NCI-H2196 (cell line): Measurements from ENCODE around the gene TERC.

ENCODE experiments used
- DNase-seq: peaks from one replicate; lab custom pipeline; 2025; ENCODE audit not compliant: unreplicated experiment; lab: John Stamatoyannopoulos, UW

TERC gene

GRCh38 chr3:169764882-169765612 lies at the start of gene TERC:
TERC (minus strand) TSS chr3:169765060.
- DNase-seq: peak; percentile 94

DNA sequence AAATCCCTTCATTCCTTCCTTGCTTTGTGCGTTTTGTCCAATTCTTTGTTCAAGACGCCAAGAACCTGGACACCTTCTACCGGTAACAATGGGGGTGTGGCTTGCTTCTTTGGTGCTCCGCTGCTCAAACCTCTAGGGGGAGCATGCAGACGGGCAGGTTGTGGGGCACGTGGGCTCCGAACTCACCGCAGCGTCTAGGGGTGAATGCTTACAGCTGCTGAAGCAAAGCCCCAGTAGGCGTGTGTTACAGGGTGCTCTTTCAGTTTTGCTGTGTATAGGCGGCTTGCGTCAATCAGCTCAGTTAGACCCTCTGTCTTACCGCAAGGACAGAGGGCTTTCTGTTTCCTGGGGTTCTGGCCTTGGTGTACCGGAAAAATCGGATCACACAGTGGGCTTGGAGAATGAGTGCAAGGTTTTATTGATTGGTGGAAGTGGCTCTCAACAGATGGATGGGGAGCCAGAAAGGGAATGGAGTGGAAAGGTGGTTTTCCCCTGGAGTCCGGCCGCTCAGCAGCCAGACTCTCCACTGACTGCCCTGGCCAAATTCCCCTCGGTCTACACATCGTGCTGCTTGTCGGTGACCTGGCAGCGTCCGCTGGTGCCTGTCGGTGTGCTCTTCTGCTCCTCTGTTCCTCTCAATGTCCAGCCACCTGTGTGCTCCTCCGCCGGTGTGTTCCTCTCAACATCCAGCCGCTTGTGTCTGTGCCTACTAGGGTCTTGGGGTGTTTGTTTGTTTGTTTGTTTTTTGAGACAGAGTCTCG lies 49.1 kb upstream of the TERC start:
- peak; percentile 90 for DNase-seq

DNA sequence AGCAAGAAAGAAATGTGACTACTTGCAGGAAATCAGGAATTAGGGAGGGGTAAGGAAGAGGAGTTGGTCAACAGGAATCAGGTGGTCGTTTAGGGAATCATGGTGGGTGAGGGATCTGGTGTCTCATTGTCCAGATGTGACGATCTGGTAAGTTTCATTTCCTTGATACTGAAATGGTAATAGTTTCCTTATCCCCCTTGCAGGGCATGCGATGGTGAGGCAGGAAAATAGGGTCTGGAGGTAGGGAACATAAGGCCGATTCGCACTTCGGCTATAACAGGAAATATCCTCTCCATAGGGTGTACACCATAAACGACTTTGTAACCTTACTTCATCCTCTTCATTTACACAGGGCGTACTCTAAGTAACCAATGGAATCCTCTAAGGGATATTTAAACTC lies 48.4 kb upstream of the TERC start:
- DNase-seq: no peak

DNA sequence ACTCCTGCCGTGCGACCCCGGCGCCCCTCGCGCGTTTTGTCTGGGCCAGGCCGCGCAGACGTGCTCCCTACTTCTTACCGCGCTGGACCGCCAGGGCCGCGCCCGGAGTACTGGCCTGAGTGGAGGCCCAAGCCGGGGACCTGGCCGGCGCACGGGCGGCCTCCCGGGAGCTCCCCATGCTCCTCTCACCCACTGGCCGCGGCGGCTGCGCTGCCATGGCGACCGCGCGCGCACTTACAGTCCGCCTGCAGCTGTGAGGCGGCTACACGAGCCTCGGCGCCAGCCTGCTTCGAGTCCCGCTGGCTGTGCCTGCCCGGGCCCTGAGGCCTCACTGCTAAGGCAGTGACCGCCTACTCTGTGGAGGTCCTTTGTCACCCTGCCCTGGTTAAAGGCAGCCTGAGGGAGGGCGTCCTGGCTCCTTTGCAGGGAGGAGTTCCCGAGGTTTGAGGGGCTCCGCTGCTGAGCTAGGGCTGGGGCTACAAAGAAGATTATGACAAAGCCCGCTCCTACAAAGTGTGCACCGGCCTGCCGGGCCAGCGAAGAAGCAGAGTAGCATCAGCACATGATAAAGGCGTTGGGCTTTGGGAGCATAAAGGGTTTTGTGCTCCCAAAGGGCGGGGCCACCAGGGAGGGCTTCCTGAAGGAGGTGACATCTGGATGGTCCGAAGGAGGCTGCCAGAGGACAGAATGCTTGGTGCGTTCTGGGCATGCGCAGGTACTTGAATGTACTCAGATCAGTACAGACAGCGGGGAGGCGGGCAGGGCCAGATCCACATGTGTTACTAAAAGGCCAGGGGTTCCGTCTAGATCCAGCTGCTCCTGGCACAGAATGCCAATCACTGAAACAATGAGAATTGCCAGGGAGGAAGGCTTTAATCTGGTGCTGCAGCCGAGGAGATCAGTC lies 47.7 kb upstream of the TERC start, which contains the start of the genes LRRC34 and LRRIQ4:
Gene LRRC34, minus strand, starts transcription at position 573 of the 904 bp plus-strand sequence. Its CDS starts 356 bp downstream, at position 217.
Gene LRRIQ4, plus strand, starts transcription at position 539 of the 904 bp plus-strand sequence. CDS start 9,052 bp downstream, outside the sequence.
- DNase-seq: peak; percentile 97

DNA sequence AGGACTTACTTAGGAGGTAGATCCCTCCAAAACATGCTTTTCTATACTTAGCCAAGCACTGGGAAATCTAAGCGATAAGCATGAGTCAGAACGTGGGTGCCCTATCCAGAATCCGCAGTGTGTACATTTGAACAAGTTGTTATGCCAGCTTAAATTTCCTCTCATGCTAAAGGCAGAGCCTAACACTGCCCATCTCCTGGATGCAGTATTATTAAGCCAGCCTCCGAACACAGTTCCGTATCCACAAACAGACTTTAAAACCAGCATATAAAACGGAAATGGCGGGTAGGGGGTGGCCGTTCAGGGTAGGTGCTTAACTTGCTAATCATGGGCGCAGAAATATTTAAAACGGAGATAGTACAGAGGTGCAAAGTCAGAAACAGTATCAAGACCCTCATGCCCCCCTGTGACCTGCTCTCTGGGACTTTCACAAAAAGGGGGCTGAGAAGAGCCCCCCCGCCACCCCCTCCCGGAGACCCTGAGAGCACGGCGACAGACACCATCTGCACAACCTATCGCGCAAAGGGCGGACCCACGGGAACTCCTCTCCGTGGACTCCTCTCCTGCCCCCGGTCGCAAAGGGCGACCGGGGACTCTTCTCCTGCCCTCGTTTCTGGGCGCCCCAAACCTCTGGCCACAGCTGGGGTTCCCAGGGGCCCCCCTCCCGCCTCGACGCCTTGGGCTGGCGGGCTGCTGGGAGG lies 46.9 kb upstream of the TERC start:
- peak; percentile 53 for DNase-seq

GRCh38 chr3:169809230-169809795 lies 44.5 kb upstream of the TERC start:
- no peak for DNase-seq

- DNase-seq: no peak
Measured at GRCh38 chr3:169804681-169805080, 39.8 kb upstream of the TERC start.

DNA sequence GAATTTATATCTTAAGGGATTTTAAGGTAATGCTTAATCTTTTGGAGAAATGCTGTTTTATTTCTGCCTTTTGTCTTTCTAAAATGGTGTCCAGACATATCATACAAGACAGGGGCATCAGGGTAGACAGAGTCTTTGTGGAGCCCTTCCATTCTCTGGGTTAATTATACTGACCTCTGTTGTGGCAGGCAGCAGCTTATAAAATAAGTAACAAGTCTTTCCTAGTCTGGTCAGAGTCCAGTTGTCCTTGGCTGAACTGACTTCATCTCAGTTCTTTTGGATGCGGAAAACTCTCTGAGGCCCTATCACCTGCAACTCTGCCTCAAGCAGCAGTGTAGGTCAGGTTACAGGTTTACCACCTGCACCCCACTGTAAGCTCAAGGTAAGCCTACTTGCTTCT lies 27.5 kb upstream of the TERC start:
- no peak for DNase-seq

DNA sequence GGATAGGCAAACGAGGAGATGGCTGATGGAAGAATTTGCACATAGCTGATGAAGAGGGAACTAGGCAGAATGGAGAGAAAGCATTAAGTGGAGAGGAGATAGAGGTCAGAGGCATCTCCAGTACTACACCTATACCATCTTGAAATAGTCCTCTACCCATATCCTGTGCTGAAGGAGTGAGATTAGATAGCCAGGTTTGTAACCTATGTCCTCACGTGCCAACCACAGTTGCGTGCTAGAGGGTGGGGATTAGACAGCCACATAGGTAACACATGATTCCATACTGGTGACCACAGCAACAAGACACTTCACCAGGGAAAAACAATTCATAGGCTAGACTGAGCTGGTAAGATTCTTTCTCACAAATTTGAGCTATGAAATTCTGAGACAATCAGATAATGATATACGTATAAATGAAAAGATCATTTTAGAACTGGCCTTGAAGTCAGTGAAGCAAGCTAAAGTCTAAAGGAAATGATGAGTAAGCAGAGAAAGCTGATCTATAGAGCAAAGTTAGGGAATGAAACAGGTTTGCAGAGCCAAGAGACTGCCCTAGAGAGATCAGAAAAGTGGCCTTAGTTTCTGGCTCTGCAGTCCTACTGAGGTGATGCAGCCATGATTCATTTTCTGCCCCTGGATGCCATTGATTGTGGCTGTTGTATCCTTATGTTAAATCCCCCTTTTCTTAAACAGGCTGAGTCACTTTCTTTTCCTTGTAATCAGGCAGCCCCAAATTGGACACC lies 26.0 kb upstream of the TERC start:
- no peak for DNase-seq

DNA sequence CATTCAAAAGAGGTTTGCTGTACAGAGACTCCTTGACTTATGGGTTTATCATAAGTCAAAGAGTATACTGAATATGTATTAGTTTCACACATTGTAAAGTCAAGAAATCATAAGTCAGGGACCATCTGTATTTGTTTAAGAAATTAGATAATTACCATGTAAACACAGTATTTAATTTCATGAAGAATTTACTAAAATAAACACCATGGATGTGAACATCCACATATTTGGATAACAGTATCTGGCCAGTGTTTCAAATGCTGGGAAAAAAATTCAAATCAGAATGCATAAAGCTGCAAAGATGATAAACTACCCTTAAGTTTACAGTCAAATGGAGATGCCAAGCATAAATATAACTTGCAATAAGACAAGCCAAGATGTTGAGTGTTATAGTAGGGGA lies 25.4 kb upstream of the TERC start:
- no peak for DNase-seq

DNA sequence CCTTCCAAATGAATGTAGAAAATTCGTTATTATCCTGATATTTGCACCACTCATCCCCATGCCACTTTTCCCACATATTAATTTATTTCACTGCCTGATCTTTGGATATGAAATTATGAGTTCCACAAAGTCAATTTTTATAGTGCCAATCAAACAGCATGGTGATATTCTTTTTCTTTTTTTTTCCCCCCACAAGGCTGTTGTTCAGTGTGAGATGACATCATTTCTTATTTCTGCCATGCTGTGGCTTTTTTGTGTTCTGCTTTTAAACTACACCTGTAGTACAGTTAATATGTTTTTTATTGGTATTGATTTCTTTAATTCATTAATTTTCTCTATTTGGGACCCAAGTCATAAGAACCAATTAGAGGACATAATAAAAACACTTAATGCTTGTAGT lies 22.9 kb upstream of the TERC start:
- DNase-seq: no peak

DNA sequence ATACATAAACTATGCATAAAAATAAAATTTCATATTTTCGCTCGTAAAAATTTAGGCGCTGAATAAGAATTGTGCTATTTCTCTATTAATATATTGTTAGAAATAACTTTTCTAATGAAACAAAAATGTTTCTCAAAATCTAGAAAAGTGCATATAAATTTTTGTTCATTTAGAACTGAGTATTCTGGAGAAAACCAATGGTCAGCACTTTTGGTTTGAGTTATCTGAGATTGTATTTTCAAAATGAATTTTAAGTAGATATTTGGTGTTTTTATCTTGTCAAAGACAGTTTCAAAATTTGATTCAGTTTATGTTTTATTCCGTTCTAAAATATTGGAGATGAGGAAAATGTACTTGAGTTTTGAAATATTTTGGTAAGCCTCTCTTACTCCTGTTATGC lies 22.3 kb upstream of the TERC start:
- DNase-seq: no peak

- no peak for DNase-seq
Measured at GRCh38 chr3:169781209-169781855, 16.5 kb upstream of the TERC start.

DNA sequence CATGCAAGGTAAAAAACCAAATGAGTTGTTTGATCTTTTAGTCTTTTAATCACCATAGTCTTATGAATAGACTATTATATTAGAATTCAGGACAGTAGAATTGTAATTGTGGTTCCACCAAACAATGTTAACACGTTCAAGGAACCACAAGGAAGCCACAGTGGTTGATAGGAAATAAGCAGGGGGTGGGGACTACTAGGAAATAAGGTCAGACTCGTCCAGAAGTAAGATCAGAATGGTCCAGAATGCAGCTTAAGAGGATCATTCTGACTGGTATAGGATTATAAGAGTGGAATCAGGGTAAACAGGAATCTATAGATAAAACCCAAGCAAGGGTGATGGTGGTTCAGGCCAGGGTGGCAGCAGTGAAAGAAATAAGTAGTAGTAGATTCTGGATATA lies 15.9 kb upstream of the TERC start:
- DNase-seq: no peak

DNA sequence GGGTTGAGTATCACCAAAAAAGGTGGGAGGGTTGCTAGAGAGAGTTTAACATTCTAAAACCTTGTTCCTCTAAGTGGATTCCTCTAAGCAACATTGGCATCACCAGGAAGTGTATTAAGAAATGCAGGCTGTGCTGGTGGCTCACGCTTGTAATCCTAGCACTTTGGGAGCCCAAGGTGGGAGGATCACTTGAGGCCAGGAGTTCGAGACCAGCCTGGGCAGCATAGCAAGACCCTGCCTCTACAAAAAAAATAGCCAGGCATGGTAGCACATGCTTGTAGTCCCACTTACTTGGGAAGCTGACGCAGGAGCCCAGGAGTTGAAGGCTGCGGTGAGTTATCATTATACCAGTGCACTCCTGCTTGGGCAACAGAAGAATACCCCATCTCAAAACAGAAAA lies 13.0 kb upstream of the TERC start:
- no peak for DNase-seq

- no peak for DNase-seq
Measured at GRCh38 chr3:169774186-169774585, 9.3 kb upstream of the TERC start.

DNA sequence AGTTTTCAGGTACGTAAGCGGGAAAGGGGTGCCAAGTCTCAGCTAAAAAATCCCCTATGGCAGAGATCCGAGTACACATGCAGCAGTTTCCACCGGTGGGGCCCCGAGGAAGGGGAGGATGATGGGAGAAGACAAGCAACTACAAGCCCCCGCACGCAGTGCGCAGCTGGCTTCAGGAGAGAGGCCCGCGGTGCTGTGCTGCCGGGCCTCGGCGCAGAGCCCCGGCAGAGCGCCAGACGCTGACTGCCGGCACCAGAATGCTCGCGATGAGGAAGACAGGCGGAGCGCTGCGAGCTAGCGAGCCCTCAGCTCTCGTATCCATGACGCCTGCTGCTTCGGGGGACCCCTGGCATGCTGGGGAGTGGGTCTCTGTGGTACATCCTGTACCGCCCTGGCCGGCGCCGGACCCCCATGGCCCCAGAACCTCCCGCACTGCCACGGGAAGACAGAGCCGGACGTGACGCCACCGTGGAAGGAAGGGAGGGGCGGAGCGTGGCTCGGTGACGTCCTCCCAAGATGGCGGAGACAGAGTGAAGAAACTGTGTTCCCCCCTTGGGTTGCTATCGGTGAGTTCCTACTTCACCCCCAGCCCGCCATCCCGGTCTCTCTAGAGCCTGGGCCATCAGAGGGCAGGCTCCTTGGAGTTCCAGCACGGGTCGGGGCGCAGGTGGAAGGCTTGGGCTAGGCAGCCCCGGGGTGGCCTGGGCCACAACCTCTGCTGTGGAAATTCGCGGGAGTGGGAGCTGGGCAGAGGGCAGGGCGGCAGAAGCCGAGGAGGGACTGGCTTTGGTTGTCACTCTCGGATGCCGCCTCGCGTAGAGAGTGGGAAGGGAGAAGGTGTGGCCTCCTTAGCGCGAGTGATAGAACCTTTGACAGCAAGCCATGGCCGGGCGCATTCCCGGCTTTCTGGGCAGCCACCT lies 8.3 kb upstream of the TERC start, which contains the start of gene MYNN:
Gene MYNN, plus strand, starts transcription at position 500 of the 920 bp plus-strand sequence. CDS start 900 bp downstream, outside the sequence.
- DNase-seq: peak; percentile 92
